Cardiac fibroblast (primary cell): ENCODE measurements around the gene ST3GAL3.
A peak's percentile ranks its signal among the peaks of the same experiment; 100 is the strongest.

Source experiments
- DNase-seq, 2 donors: peaks; one replicate each; pipeline versions ENCODE4 v3.0.0 to v3.0.0-alpha.2; 2010; ENCODE audit warnings: low read depth in 2 of 2
- H3K4me3 ChIP-seq, 2 donors: replicated peaks in 1 of 2; 1 replicate in 1 of 2; 2 replicates in 1 of 2; pipeline ENCODE4 v1.5.1; 2011; ENCODE audit warnings: low read depth in 2 of 2, low read length in 2 of 2, mild to moderate bottlenecking in 2 of 2, moderate library complexity in 1 of 2
- CTCF ChIP-seq: IDR thresholded peaks from one replicate; pipeline ENCODE4 v1.5.1; 2011; ENCODE audit warnings: low read depth, mild to moderate bottlenecking, low read length, inconsistent platforms

Gene ST3GAL3

GRCh38 chr1:43699281-43699680 is 8.1 kb upstream of the ST3GAL3 start:
- no peak overlapping the region for H3K4me3 ChIP-seq
- DNase-seq = no peak
- TF ChIP-seq CTCF = no peak

GRCh38 chr1:43703836-43704235 is 3.5 kb upstream of the ST3GAL3 start:
- peak in 1 of 2 donors; percentile 47 for DNase-seq
- TF ChIP-seq CTCF = no peak
- H3K4me3 ChIP-seq = no peak overlapping the region

- H3K4me3 ChIP-seq = no peak overlapping the region
- peak; percentile 10 for TF ChIP-seq CTCF
- DNase-seq = peak; percentile 44 to 74
Measured at GRCh38 chr1:43704838-43705237, 2.5 kb upstream of the ST3GAL3 start.

GRCh38 chr1:43705334-43705733 is 2.0 kb upstream of the ST3GAL3 start:
- TF ChIP-seq CTCF = no peak
- no peak for DNase-seq
- no peak overlapping the region for H3K4me3 ChIP-seq

- no peak overlapping the region for H3K4me3 ChIP-seq
- no peak for TF ChIP-seq CTCF
- peak in 1 of 2 donors; percentile 23 for DNase-seq
Measured at GRCh38 chr1:43705982-43706597, 1.2 kb upstream of the ST3GAL3 start.

GRCh38 chr1:43706598-43707189 is 642 bp upstream of the ST3GAL3 start:
- peak; percentile 27 to 34 for DNase-seq
- H3K4me3 ChIP-seq = peak overlapping the region; percentile 67 to 81
- TF ChIP-seq CTCF = no peak
